ENCODE measurements around the gene AMBP. TPM values are rescaled to one million over a fixed set of nuclear protein-coding genes. Genes with fewer than 3 reads are reported as not detected.

Gene AMBP
- total RNA-seq, 1 donor from 2014 or later: not detected

DNA sequence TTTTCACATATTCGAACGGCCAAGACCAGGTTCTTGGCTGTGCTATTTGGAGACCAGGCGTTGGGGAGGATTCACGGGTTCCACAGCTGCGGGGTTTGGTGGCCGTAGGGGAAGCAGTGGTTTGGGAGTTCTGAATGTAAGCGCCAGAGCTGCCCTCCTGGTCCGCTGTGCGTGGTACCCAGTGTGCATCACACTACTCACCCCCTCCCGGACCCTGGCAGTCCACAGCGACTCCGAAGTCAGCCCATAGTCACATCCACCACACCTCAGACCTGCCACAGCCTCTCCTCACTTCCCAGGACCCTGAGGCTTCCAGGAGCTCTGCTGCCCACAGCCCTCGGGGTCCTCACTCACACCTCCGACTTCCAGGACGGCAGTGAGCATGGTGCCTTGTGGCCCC, 26.8 kb downstream of the AMBP start:
- Histone ChIP-seq H3K36me3 (ENCODE audit: control insufficient read depth, insufficient read depth, low read length) (peaks cover 11% of the 10 kb centered on the region), H3K4me3 (ENCODE audit: low read depth, low read length) (no peak overlapping the region), H3K27me3 (ENCODE audit: control insufficient read depth, insufficient read depth, low read length) (no peaks in the 10 kb centered on the region)
- TF ChIP-seq, protein P1, sequence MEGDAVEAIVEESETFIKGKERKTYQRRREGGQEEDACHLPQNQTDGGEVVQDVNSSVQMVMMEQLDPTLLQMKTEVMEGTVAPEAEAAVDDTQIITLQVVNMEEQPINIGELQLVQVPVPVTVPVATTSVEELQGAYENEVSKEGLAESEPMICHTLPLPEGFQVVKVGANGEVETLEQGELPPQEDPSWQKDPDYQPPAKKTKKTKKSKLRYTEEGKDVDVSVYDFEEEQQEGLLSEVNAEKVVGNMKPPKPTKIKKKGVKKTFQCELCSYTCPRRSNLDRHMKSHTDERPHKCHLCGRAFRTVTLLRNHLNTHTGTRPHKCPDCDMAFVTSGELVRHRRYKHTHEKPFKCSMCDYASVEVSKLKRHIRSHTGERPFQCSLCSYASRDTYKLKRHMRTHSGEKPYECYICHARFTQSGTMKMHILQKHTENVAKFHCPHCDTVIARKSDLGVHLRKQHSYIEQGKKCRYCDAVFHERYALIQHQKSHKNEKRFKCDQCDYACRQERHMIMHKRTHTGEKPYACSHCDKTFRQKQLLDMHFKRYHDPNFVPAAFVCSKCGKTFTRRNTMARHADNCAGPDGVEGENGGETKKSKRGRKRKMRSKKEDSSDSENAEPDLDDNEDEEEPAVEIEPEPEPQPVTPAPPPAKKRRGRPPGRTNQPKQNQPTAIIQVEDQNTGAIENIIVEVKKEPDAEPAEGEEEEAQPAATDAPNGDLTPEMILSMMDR (IDR thresholded peaks at IDR 0.05; ENCODE audit: insufficient read depth, low read length, severe bottlenecking): no peak
- FAIRE-seq (no peak), DNase-seq (ENCODE audit: low read depth) (no peak)

DNA sequence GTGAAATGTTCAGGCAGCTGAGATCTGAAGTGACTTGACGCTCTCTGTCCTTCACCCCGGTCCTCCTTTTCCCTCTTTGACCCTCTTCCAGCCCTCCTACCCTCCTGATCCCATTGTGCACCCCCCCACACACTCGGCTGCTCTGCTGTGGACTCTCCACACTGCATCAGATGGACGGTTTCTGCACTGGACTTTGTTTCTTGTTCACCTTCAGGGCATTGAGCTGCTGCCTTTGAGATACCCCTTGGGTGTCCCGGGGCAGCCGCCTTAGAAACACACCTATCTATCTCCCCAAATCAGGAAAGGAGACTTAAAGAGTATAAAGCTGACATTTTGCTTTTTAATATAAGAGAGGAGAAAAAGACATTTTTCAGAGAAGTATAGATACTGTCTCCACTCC, 27.5 kb downstream of the AMBP start:
- peaks cover 11% of the 10 kb centered on the region for H3K36me3 ChIP-seq (ENCODE audit: control insufficient read depth, insufficient read depth, low read length)
- H3K4me3 ChIP-seq (ENCODE audit: low read depth, low read length): no peak overlapping the region
- H3K27me3 ChIP-seq (ENCODE audit: control insufficient read depth, insufficient read depth, low read length): no peaks in the 10 kb centered on the region
- TF ChIP-seq, protein P1 (IDR thresholded peaks at IDR 0.05; ENCODE audit: insufficient read depth, low read length, severe bottlenecking): no peak
- no peak for FAIRE-seq
- DNase-seq (ENCODE audit: low read depth): no peak

DNA sequence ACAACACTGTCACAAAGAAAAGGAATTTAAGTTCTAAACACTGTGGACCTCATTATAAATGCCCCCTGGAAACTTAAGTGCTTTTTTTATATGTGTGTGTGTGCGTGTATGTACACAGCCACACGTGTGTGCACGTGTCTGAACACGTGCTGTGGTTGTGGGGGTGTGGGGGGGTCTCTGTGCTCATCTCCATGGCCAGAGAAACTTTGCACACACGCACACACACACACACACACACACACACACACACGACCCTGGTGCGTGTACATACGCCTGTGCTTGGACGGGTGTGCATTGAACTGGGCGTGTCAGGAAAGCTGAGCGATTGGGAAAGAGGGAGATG, 27.9 kb downstream of the AMBP start:
- Histone ChIP-seq H3K27me3 (ENCODE audit: control insufficient read depth, insufficient read depth, low read length) (no peaks in the 10 kb centered on the region), H3K36me3 (ENCODE audit: control insufficient read depth, insufficient read depth, low read length) (peaks cover 11% of the 10 kb centered on the region), H3K4me3 (ENCODE audit: low read depth, low read length) (no peak overlapping the region)
- TF ChIP-seq, protein P1 (IDR thresholded peaks at IDR 0.05; ENCODE audit: insufficient read depth, low read length, severe bottlenecking): no peak
- DNase-seq (ENCODE audit: low read depth) (no peak), FAIRE-seq (no peak)

DNA sequence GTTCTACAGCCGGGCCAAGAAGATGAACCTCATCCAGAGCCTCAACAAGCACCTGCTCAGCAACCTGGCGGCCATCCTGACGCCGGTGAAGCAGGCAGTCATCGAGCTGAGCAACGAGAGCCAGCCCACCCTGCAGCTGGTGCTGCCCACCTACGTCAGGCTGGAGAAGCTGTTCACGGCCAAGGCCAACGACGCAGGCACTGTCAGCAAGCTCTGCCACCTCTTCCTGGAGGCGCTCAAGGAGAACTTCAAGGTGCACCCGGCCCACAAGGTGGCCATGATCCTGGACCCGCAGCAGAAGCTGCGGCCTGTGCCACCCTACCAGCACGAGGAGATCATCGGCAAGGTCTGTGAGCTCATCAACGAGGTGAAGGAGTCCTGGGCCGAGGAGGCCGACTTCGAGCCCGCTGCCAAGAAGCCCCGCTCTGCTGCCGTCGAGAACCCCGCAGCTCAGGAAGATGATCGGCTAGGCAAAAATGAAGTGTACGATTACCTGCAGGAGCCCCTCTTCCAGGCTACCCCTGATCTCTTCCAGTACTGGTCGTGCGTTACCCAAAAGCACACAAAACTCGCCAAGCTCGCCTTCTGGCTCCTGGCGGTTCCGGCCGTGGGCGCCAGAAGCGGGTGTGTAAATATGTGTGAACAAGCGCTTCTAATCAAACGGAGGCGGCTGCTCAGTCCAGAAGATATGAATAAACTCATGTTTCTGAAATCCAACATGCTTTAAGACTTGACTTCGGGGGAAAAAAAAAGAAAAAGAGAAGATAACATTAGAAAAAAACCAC, 28.5 kb downstream of the AMBP start:
- TF ChIP-seq, protein P1 (IDR thresholded peaks at IDR 0.05; ENCODE audit: insufficient read depth, low read length, severe bottlenecking): no peak
- DNase-seq (ENCODE audit: low read depth) (no peak), FAIRE-seq (no peak)
- Histone ChIP-seq H3K4me3 (ENCODE audit: low read depth, low read length) (no peak overlapping the region), H3K36me3 (ENCODE audit: control insufficient read depth, insufficient read depth, low read length) (peaks cover 11% of the 10 kb centered on the region), H3K27me3 (ENCODE audit: control insufficient read depth, insufficient read depth, low read length) (no peaks in the 10 kb centered on the region)

DNA sequence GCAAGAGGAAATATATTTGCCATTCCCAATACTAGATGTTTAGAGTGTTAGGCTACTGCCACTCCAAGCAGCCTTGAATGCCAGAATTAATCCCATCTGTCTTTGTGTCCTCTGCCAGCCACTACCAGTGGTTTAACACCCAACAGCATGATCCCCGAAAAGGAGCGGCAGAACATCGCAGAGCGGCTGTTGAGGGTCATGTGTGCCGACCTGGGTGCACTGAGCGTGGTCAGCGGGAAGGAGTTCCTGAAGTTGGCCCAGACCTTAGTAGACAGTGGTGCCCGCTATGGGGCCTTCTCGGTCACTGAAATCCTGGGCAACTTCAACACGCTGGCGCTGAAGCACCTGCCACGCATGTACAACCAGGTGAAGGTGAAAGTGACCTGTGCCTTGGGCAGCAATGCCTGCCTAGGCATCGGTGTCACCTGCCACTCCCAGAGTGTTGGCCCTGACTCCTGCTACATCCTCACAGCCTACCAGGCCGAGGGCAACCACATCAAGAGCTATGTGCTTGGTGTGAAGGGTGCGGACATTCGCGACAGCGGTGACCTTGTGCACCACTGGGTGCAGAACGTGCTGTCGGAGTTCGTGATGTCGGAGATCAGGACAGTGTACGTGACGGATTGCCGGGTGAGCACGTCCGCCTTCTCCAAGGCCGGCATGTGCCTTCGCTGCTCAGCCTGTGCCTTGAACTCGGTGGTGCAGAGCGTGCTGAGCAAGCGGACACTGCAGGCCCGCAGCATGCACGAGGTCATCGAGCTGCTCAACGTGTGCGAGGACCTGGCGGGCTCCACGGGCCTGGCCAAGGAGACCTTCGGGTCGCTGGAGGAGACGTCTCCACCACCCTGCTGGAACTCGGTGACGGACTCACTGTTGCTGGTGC, 29.3 kb downstream of the AMBP start:
- DNase-seq (ENCODE audit: low read depth): no peak
- Histone ChIP-seq H3K27me3 (ENCODE audit: control insufficient read depth, insufficient read depth, low read length) (no peaks in the 10 kb centered on the region), H3K4me3 (ENCODE audit: low read depth, low read length) (no peak overlapping the region), H3K36me3 (ENCODE audit: control insufficient read depth, insufficient read depth, low read length) (peaks cover 11% of the 10 kb centered on the region)
- TF ChIP-seq, protein P1 (IDR thresholded peaks at IDR 0.05; ENCODE audit: insufficient read depth, low read length, severe bottlenecking): no peak
- peak; percentile 75 for FAIRE-seq
